Loucy (cell line): ENCODE data around the gene KCND1.

ENCODE experiments used
- CTCF ChIP-seq: fragments of 200-600 bp; sonication (generic); conservative IDR thresholded peaks from 2 replicates; pipeline ENCODE4 v1.5.1; 2014; ENCODE audit warnings: mild to moderate bottlenecking, antibody characterized with exemption, low read length
- EZH2phosphoT487 ChIP-seq: fragments of 200-600 bp; IDR thresholded peaks from 2 replicates; pipeline ENCODE4 v1.6.1; 2018; ENCODE audit warnings: antibody characterized with exemption, mild to moderate bottlenecking, moderate library complexity, borderline replicate concordance

DNA sequence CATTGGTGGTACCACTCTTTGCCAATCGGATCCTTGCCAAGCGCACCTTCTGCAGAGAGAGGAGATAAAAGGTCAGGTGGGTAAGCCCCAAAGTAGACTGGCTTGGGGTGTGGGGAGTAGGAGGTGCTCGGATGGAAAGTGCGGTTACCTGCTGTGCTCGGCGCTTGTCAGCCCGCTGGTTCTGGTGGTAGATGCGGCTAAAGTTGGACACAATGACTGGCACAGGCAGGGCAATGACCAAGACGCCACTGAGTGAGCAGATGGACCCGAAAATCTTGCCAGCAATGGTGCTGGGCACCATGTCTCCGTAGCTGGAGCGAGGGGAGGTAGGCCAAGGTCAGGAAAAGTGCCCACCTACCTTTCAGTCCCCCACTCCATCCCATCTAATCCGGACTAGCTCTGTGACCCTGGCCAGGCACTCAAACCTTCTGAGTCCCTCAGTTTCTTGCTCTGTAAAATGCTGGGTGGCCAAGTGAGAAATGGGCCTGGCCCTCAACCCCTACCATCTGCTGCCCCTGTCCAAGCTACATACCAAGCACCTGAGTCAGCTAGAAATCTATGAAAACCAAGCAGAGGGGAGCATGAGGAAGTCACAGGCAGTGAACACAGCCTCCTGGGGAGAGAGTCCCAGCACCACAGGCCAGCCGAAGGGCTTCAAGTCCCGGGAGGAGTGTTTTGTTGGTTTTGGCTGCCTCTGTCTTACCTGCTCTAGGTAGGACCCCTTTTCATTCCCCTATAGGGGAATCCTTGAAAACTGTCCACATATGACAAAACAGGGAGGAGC is 4.7 kb downstream of the KCND1 start:
- no peak for TF ChIP-seq CTCF
- TF ChIP-seq EZH2phosphoT487, result no peak
